NCI-H2029 treated with DMSO at 0.1 percent for 48 hours (cell line): ENCODE measurements around the gene COPZ1.

Source experiments
- DNase-seq: peaks from one replicate; lab custom pipeline; 2025; lab: John Stamatoyannopoulos, UW

The COPZ1 gene

DNA sequence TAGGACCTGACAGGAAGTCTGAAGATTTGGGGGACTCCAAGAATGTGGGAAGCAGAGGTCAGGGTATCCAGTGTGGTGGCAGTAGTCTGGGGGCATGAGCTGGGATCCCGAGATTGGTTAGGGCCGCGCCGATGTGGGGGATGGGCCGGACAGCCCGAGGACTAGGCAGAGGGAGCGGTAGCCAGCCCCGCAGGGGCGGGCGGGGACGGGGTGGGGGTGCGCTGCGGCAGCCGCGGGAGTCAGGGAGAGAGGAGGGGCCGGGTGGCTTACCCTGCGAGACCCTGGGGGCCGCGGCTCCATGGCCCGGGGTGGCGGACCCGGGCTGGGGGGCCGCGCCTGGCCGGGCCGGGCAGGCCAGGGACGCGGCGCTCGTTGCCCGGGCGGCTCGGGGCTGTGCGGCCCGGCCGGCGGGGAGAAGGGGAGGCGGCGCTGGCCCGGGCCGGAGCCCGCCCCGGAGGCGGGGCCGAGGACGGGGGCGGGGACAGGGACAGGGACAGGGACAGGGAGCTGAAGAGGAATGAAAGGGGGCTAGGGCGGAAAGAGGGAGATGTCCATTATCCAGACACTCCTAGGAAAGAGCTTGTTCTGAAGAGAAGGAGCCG is 54.0 kb downstream of the COPZ1 start:
- peak; percentile 52 for DNase-seq

DNA sequence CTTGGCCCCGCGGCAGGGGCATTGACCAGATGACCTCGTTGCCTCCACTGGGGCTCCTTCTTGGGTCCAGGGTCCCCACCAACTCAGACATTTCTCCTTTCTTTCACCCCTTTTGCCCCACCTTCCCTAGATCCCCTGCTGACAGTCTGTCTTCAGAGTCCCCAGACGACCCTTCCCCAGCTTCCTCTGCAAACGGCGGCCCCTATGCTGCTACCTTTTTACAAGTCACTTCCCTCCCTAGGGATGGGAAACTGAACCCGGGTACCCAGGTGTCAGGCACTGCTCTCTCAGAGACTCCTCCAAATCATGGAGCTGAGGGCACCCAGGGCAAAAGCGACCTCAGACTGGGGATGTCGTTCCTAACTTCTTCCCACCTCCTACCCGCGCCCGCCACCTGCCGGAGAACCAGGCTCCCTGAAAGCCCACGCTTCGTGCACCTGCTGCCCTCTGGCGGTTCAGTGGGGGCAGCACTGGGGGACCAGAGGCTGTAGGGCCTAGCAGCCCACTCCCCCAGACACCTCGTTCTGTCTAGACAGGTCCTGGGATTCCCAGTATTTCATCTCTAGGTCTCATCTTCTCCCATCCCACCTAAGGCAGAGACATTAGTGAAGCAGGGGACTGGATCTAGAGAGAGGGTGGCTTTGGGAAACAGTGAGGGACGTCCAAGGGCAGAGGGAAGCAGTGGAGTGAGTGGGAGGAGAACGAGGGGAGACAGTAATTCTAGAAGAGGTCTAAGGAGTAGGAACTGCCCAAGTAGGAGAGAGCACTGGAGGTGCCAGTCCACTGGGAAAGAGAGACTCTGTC is 54.7 kb downstream of the COPZ1 start:
- DNase-seq = peak; percentile 81

DNA sequence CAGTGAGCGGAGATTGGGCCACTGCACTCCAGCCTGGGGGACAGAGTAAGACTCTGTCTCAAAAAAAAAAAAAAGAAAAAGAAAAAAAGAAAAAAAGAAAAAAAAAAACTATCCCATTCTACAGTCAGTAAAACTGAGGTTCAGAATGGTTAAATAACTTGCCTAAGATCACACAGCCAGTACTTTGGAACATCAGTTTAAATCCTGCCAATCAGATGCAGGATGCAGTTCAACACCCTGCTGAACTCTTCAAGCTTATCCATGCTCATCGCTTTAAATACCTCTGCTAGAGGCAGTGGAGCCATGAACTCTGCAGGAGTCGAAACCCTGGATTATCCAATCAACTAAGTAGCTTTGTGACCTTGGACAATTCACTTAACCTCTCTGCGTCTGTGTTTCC is 56.2 kb downstream of the COPZ1 start:
- DNase-seq = no peak

DNA sequence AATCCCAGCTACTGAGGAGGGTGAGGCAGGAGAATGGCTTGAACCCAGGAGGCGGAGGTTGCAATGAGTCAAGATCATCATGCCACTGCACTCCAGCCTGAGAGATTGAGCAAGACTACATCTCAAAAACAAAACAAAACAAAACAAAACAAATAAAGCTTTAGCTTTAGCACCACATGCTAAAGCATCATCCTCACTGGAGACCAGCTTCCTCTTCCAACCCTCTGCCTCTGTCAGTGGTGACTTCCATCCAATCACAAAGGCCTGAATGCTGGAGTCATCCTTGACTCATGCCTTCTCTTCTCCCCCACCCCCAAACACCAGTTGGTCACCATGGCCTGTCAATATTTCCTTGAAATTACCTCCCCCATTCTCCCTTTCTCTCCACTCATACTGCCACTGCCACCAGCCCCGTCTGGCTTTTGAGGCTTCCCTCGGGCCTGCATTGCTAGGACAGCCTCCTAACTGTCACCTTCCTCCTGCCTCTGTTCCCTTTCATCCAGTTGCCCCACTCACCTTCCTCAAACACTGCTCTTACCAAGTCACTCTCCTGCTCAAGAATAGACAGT is 58.2 kb downstream of the COPZ1 start:
- no peak for DNase-seq

DNA sequence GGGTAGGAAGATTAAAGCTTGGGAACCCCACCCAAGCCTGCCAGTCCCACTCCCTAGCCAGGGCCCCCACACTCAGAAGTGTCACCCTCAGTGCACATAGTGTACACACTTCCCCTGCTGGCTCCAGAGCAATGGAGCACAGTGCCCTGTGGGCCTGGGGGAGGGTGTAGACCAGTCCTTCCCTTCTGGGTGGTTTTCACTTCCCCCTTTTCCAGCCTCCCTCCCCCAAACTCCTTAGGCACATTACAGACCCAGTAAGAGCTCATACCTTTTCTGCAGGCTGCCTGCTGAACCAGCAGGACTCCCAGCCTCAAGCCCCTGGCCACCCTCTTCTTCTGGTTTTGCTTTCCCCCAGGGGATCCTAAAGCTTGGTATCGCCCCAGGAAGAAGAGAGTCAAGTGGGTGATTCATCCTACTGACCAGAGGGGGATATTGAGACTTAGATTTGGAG is 59.7 kb downstream of the COPZ1 start, which contains the start of gene ZNF385A:
Gene ZNF385A, minus strand, starts transcription at position 143 of the 451 bp plus-strand sequence. CDS start 219 bp downstream, outside the sequence.
- no peak for DNase-seq

DNA sequence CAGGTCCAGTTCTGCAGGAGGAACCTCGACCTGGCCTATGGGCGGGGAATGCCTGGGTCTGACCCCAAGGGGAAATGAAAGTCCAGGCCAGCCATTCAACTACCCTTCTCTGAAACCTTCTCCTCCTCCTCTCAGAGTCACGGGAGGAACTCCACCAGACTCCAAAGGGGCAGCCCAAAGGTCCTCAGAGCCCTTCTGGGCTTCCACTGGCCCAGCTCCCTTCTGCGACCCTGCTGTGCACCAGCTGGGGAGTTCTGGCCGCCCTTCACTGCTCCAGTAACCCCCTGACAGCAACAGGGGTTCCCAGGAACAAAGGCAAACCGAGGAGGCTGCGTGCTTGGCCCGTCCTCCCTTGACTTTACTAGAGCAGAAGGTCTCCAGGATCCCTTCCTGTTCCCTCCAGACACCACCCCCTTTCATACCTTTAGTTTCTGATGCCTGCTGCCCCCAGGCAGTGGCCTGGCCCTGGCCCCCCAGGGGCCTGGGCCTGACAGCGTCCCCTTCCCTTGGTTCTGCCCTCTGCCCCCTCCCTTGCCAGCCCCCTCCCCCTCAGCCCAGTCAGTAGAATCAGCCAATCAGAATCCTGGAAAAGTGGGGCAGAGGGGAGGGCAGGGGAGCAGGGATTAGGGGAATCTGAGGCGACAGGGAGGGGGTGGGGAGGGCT is 60.5 kb downstream of the COPZ1 start:
- no peak for DNase-seq

DNA sequence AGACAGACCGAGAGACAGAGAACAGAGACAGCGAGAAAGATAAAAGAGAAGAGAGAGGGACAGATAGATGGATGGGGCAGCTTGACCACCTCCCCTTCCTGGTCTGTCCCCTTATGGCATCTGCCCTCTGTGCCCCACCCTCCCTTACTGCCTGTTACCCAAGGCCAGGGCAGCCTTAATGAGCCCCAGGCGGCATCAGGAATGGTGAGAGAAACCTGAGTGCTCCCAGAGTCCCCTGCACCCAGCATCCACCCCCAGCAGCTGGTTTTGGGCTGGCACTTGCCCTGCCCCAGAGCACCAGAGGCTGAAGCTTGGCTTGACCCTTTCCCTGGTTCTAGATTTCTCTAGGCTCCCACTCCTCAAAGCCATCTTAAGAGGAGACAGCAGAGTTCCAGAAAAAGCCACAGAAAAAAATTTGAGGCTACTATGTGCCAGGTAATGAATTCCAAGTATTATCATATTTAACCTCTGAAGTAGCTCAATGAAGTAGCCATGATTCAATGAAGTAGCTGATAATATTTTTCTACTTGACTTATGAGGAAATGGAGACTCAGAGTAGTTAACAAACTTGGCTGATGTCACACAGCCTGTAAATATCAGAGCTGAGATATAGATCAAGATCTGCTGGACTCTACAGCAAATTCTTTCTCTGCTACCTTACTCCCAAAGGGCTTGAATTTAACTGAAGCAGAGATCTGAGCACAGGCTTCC is 61.6 kb downstream of the COPZ1 start:
- no peak for DNase-seq

DNA sequence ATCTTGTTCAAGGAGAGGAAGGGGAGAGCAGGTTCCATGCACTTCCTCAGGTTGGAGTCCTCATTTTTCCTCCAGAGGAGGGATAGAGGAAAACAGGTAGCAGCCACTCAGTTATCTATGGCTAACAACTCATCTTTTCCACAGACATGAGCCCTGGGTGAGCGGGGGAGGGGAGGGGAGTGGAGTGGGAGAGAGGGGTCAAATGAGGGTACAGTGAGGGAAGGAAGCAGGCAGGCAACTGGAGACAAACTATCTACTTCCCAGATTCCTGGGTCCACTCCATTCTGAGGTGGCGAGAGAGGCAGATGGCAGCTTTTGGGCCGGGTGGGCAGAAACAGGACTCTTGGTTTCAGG is 62.2 kb downstream of the COPZ1 start:
- DNase-seq = no peak

DNA sequence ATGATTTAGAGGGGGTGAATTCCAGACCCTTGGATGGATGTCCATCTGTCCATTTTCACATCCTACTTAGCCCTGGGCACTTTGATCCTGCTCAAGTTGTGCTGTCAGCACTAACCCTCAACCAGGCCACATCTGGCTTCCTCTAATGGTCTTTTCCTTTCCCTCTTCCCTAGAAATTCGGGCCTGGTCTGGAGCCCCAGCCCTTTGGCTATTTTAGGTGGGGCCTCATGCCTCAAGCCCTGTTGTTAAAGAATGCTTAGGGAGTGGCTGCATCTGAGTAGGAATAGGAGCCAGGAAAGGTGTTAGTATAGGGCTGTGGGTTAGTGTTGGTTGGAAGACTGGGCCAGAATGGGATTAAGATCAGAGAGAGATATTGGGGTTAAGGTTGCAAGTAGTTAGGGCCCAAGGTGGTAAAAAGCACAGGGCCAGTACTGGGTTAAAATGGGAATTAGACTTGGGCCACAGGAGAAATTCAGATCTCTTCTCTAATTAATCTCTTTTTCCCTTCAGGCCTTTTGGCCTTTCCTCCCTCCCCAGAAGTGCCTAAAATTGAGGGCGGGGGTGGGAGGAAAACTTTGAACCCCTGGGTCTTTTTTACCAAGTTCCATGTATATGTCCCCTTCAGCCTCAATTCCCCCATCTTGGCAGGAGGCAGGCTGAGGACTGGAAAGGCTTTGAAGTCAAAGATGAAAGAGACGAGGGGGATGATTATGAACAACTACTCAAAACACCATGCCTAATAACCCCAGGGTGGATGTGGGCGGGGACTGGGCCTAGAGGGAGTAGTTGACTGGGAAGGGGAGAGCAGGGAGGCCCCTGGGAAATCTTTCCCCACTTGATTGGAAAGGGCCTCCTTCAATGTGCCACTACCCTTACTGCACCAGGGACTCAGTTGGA is 63.6 kb downstream of the COPZ1 start:
- DNase-seq = no peak

DNA sequence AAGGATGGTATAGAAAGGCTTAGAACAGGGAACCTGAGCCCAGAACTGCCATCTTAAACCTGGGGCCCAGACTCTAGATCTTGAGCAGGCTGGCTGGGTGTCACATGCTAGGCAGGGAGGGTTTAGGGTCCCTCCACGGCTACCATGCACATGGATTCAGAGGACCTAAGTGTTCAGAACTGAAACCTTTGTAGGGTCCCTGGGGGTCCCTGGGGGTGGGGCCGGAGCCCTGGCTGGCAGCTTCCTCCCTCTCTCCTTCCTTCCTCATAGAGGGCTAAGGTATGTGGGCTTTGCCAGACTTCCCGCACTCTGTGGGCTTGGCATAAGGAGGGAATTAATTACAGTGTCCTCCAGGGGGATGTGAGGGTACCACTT is 64.2 kb downstream of the COPZ1 start:
- no peak for DNase-seq

DNA sequence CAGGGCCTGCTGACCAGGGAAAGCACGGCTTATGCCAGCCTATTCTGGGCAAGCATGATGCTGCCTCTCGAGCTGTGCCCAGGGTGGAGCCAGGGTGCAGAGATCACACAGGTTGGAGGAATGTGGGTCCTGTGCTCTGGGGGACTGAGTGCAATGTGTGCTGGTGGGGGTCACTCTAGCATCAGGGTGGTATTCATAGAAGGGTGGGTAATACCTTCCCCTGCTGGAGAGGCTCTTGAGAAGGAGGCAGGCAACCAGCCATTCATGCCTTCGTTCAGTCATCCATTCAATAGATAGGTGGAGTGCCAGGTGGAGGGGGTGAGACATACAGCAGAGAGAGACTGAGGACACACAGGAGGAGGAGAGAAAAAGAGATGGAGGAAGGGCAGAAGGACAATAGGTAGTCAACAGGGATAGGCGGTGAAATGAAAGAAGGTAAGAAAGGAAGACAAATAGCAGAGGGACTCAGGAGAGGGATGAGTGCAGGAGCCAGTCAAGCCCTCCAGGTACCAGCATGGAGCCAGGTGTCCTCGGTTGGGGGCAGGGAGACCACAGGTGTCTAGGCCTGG is 64.8 kb downstream of the COPZ1 start:
- DNase-seq = no peak

DNA sequence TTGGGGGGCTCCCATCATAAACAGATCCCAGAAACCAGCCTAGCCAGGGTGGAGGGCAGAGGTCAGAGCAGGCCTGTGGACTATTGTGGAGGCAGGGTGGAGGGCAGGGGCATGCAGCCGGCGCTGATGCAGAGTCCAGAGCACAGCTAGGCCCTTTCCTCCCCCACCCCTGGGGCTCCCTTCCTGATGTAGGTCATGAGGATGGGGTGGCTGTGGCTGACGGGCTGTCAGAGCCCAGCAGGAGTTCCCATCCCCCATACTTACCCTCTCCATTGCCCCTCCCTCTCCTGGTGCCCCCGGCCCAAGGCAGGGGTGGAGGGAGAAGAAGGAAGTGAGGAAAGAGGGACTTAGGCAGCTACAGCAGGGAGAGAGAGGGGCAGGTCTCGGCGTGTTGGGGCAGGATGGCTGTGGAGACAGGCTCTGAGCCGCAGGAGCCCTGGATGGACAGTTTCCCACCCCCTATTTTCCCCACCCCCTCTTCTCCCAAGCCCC is 65.3 kb downstream of the COPZ1 start:
- no peak for DNase-seq

DNA sequence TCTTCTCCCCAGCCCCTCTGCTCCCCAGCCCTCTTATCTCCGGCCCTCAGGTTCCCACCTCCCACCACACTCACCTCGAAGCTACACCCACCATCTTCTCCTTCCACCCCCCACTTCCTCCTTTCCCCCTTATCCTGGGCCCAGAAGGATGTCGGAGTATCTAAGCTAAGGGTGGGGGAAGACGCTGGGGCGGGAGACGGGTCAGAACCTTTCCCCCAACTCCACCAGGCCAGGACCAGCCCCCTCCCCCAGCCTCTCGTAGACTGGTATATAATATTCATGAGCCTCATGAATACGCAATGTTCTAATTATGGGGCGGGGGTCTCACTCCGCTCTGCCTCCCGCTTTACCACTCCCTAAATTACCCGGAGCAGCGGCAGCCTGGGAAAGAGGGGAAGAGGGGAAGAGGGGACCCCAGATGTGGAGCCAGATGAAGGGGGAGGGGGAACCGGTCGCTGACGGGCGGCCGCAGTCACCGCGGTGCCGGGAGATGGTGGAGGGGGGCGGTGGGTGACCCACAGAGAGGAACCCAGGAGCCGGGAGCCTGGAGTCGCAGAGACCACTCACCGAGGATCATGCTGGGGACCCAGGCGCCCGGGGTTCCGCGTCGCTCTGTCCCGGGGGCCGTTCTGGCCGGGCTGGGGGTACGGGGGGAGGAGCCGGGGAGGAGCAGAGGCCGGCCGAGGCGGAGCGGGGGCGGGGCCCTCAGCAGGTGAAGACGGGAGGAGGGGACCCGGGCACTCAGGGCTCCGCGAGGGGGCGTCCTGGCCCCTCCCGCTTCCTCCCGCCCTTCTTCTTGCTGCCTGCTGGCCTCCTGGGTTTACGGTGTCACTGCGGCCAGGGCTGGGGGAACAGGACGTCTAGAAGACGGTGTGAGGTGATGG is 66.0 kb downstream of the COPZ1 start:
- no peak for DNase-seq

DNA sequence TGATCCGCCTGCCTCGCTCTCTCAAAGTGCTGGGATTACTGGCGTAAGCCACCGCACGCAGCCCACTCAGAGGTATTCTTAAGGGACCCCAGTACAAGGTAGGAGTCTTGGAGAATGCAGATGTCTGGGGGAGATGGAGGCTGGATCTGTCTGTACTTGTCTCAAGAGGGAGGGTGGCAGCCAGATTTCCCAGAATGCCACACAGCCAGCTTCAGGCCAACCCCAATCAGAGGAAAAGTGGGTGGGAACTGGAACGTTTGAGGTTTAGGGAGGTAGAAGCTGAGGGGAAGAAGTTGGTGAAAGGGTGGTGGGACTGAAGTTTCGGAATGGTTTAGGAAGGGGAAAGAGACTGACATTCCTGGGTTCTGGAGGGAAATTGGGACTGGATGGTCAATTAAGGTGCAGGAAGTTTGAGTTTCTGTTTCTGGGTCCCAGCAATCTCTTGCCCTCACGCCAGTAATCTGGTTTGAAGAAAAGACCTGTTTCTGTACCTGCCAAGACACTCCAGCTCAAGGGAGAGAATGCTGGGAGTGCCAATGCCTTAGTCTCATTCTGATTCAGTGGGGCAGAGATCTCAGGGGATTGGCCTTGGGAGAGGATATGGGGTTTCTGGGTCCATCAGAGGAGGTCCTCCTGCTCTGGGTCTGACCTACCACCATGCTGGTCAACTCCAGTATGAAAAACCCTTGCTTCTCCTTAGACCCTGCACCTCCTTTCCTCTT is 67.7 kb downstream of the COPZ1 start:
- no peak for DNase-seq

DNA sequence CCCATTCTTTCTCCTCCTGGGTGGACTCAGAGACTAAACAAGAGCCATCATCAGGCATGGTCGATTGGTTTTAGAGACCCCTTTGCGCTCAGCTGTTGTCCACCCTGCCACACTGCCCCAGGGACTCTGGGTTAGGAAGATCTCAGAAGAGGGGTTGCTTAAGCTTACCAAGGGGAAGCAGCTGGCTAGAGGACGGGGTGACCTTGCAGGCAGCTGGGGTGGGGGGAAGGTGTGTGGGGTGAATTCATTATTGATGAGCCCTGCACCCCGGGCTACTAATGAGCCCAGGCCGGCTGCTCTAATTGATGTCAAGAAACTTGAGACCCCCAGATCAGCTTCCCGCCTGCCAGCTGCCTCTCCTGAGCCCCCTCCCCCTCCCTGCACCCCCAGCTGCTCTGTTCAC is 68.3 kb downstream of the COPZ1 start:
- DNase-seq = no peak

DNA sequence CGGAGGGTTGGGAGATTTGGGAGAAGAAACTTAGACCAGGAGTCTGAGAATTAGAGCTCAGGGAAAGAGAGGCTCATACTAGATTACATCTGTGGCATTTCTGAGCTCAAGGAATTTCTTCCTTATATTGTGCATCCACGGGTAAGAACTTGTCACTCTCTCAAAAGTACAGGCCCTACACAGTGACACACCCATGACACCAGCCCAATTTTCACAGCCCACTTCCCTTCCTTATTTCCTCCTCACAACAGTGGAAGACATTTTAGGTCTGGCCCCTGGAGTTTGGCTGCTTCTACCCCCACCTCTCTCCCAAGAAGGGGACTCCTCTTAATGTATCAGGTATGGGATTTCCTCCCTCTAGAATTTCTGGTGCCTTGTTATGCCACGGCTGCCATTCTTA is 68.8 kb downstream of the COPZ1 start:
- no peak for DNase-seq

DNA sequence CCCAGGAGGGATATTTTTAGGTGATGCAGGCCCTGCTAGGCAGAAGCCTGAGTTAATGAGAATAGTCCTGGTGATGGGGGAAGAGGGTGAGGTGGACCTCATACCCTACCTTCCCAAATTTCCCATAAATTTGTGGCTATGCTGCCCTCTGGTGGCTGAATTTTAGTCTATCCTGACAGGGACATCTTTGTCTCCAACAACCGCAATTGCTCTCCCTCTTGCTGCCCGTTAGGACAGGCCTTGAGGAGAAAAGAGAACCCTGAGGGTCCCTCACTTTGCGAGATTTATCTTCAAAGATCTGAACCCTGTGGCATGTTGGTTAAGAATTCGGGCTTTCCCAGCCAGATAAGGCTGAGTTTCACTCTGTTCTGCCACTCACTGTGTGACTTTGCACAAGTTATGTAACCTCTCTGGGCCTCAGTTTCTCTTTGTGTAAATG is 69.4 kb downstream of the COPZ1 start:
- peak; percentile 62 for DNase-seq

DNA sequence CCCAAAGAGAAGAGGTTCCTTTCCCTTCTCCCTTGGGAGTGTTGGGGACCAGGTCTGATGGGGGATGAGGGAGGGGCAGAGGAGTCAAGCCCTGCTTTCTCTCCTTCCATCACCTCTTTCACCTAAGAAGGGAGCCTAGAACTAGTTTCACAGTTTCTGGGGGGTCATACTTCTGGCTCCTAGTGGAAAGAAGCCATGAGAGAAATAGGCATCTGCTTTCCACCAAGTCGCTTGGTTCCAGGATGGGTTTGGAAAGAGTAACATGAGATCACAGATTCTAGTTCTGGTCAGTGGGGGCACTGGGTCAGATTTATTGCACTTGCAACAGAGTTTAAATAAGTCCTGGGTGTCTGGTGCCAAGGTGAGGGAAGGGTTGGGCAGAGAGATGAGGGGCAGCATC is 70.1 kb downstream of the COPZ1 start:
- no peak for DNase-seq

DNA sequence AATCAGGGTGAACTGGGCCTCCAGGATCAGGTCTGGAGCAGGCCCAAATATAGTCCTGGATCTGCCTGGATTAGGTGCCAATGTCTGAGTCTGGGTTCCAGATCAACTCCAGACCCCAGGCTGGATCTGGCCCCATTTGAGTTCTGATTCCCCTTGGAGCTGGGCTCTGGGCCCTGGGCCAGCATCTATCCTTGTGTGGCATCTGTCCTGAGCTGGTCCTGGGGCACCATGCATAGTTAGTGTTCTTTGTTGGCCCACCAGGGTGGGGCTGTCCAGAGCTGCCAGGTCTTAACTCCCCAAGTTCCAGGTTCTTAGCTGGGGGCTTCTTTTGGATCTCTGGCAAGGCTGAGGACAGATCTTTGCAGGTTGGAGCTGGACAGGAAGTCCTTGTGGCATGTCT is 70.6 kb downstream of the COPZ1 start:
- no peak for DNase-seq
